GM21526 (cell line): Measurements from ENCODE around the gene VCL.

Experiments used
- ATAC-seq: cut with Tn5 transposase; IDR thresholded peaks from one replicate; pipeline ENCODE4 v1.9.1; 2021; ENCODE audit warnings: moderate library complexity; ENCODE audit not compliant: unreplicated experiment, low FRiP score

The VCL gene

GRCh38 chr10:74067373-74068352, 69.7 kb downstream of the VCL start:
- ATAC-seq = no peak

DNA sequence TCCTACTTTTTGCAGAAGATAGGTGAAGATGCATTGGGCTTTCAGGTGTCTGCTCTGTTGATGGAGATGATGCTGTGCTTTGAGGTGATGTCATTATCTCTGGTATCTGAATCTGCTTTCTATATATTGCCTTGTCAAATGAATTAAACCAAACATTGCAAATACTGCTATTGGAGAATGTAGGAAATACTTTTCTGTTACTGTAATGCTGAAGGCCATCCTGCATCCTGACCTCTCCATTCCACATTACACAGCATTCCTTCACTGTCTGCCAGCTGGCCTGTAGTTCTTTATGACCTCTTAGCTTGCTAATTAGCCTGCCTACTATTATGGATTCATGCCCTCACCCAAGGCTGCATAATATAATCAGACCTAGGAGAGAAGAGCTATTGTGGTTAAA, 73.2 kb downstream of the VCL start:
- ATAC-seq = no peak

GRCh38 chr10:74072503-74072902, 74.6 kb downstream of the VCL start:
- ATAC-seq = no peak

GRCh38 chr10:74075906-74076305, 78.0 kb downstream of the VCL start:
- no peak for ATAC-seq

DNA sequence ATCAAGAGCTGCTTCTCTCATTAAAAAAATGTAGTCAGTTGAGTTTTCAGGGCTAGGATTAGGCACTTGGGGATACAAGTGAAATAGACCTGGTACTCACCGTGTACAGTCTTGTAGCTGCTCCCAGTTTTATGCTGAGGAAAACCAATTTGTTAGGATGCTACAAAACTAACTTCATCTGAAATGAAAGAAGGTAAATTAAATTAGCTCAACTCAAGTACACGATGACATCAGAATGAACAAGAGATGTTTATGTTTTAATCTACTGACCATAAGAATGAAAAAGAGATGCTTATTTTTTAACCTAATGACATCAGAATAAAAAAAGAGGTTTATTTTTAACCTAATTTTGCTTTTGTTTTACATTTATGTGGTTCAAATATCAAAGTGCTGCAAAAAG, 79.0 kb downstream of the VCL start:
- no peak for ATAC-seq

- no peak for ATAC-seq
Measured at GRCh38 chr10:74077416-74077815, 79.5 kb downstream of the VCL start.

DNA sequence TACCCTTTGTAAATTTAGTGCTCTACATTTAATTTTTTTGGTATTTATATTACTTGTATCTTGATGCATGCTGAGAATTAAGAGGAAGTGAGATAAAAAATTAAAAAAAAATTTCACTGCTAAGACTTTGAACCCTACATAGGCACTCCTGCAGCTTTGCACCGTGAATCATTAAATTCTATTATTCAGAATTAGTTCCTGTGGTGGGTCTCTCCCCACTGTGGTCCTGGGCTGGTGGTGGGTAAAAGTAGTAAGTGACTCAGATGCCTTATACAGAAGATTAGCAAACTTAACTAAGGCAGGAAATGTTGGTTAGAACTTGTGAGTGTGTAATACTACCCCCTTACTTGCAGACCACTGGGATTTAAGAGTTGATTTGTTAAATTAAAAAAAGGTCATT, 80.1 kb downstream of the VCL start:
- ATAC-seq = no peak

- ATAC-seq = no peak
Measured at GRCh38 chr10:74079028-74079935, 81.4 kb downstream of the VCL start.

GRCh38 chr10:74079936-74080590, 82.1 kb downstream of the VCL start:
- ATAC-seq = no peak

GRCh38 chr10:74081192-74081803, 83.4 kb downstream of the VCL start:
- no peak for ATAC-seq

DNA sequence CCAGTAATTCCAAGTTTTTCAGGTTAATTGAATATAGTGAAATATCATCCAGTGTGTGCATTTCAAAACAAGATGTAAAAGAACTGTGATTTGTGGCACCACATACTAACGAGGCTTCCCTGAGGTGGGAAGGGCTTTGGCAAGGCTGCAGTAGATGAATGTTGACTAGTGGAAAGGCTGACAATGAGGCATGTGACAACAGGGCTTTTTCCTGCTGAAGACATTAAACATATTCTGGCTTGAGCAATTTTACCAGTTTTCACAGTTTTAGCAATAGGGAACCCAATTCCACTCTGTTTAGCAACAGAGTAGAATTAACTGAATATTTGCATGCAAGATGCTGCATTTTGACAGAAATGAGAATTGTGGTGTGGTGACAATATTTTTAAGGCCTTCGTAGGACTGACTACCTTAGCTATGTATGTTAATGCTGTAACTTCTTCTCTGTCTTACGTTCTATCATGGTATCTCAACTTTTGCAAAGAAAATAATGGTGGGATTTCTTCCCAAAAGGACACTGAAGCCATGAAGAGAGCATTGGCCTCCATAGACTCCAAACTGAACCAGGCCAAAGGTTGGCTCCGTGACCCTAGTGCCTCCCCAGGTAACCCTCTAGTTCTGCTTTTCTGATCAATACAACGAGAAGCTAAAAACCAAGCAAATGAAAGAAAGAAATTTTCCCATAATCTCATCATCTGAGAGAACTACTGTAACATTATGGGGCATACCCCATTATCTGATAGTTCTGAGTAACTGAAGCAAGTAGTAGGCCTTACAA, 84.2 kb downstream of the VCL start:
- ATAC-seq = no peak

GRCh38 chr10:74083304-74083703, 85.4 kb downstream of the VCL start:
- ATAC-seq = no peak

DNA sequence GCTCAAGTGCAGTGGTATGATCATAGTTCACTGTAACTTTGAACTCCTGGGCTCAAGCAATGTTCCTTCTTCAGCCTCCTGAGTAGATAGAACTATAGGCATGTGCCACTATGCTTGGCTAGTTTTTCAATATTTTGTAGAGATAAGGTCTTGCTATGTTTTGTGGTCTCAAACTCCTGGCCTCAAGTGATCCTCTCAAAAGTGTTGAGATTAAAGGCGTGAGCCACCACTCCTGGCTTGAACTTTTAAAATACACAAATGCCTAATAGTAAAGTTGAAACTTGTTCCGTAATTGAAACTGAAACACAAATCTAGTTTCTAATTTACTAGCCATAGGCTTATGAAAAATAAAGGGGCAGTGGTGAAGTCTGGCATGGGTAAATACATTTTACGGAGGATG, 87.0 kb downstream of the VCL start:
- ATAC-seq = no peak

DNA sequence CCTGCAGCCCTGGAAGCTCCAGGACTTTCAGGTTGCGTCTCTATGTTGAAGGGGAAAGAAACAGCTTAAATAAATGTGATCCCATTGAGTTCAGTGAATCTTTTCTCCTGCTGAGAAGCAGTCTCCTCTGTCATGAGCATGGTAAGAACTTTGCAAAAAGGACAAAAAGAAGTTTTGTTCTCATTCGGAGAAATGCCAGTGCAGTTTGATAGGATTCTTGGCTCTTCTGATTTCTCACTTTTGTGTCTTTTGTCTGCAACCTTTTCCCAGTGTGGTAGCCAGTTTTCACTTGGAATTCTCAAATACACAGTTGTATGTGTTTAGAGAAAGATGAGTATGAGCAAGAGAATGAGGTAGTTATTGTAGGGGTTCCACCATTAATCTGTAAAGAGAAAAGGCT, 88.4 kb downstream of the VCL start:
- no peak for ATAC-seq

GRCh38 chr10:74088722-74089121, 90.8 kb downstream of the VCL start:
- ATAC-seq = no peak

- no peak for ATAC-seq
Measured at GRCh38 chr10:74092372-74092771, 94.5 kb downstream of the VCL start.

GRCh38 chr10:74093530-74094164, 95.7 kb downstream of the VCL start:
- no peak for ATAC-seq

DNA sequence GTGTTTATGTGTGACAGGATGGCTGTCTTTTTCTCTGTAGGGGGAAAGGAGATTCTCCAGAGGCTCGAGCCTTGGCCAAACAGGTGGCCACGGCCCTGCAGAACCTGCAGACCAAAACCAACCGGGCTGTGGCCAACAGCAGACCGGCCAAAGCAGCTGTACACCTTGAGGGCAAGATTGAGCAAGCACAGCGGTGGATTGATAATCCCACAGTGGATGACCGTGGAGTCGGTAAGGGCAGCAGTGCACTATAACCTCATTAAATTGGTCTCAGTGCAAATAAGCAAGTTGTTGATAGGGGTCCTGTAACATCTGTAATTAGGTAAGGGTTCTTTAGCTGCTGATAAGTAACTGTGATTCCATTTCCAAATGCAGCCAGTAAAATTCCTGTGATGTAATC, 96.3 kb downstream of the VCL start:
- no peak for ATAC-seq

- ATAC-seq = peak; percentile 66
Measured at GRCh38 chr10:74096777-74097176, 98.9 kb downstream of the VCL start.
